GM12874 (cell line): ENCODE results near the gene ADSS1.

Source experiments
- TF ChIP-seq, protein P1 (sequence below): IDR thresholded peaks from 2 replicates; pipeline ENCODE4 v1.5.1; 2011; ENCODE audit warnings: low read depth, mild to moderate bottlenecking, control low read depth, low read length, moderate library complexity; ENCODE audit not compliant: insufficient read depth

The ADSS1 gene

DNA sequence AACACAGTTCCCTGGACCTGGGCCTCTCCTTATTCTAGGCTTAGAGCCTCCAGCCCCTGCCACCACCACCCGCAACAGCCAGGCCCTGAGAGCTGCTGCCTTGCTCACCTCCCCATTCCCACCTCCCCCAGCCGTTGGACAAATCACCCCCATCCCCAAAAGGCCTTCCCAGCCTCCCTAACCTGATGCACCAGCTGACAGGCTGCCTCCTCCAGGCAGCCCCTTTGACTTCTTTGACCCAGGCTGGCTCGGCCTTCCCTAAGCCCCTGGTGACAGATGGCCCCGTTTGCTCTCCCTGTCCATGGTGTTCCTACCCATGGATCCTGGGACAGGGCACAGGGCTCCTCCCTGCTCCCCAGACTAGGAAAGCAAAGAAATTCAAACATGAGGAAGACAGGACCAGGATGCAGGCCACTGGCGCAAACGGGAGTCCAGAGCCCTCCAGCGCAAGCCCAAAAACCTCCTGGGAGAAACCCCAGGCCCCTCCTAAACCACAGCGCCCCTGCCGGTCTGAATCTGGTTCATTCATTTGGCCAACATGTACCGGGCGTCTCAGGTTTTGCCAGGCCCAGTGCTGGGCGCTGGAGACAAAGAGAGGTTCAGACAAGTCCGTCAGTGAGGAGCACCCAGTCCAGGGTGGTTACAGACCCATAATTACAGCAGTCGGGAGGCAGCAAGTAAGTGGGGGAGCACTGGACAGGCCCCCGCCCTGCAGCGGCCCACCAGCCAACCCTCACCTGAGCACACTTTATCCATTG lies 69.1 kb downstream of the ADSS1 start:
- TF ChIP-seq, protein P1, sequence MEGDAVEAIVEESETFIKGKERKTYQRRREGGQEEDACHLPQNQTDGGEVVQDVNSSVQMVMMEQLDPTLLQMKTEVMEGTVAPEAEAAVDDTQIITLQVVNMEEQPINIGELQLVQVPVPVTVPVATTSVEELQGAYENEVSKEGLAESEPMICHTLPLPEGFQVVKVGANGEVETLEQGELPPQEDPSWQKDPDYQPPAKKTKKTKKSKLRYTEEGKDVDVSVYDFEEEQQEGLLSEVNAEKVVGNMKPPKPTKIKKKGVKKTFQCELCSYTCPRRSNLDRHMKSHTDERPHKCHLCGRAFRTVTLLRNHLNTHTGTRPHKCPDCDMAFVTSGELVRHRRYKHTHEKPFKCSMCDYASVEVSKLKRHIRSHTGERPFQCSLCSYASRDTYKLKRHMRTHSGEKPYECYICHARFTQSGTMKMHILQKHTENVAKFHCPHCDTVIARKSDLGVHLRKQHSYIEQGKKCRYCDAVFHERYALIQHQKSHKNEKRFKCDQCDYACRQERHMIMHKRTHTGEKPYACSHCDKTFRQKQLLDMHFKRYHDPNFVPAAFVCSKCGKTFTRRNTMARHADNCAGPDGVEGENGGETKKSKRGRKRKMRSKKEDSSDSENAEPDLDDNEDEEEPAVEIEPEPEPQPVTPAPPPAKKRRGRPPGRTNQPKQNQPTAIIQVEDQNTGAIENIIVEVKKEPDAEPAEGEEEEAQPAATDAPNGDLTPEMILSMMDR: no peak

DNA sequence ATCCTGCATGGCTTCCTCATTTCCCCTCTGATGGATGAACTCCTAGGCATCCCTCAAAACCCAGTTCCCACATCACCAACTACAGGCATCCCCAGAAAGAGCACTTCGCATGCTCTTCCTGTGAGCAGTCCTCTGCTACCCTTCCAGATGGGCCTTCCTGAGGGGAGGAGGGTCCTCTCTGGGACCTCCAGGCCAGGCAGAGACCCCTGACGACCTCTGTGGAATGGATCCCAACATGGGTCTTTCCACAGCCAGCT lies 69.6 kb downstream of the ADSS1 start:
- TF ChIP-seq, protein P1: no peak

DNA sequence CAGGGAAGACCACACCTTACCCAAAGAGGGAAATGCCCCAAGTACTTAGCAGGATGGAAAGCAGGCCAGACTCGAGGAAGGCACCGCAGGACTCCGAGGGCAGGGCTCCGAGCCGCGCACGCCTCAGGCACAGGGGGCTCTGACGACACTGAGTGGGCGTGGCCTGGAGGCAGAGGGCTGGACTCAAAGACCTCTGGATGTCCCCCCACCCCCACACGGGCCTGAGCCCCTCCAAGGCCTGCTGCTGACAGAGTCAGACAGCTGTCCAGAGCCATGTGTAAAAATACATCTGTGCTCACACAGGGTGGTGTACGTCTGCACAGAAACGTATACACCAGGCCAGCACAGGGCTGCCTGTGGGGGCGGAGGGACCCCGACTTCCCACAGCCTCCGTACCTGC lies 70.1 kb downstream of the ADSS1 start:
- TF ChIP-seq, protein P1: no peak

DNA sequence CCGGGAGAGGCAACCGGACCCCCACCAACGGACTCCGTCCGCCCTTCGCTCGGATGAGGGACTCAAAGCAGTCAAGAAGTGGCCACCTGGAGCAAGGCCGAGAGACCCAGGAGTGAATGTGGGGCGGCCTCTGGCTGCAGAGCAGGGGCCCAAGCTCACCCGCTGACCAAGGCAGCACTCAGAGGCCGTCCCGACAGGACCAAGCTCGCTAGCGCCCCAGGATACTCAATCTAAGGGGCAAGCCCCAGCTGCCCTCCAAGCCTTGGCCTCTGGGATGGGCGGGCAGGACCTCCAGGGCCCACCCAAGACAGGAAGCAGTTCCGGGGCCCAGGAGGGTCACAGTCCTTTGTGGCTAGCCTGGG lies 70.6 kb downstream of the ADSS1 start:
- TF ChIP-seq, protein P1: no peak

DNA sequence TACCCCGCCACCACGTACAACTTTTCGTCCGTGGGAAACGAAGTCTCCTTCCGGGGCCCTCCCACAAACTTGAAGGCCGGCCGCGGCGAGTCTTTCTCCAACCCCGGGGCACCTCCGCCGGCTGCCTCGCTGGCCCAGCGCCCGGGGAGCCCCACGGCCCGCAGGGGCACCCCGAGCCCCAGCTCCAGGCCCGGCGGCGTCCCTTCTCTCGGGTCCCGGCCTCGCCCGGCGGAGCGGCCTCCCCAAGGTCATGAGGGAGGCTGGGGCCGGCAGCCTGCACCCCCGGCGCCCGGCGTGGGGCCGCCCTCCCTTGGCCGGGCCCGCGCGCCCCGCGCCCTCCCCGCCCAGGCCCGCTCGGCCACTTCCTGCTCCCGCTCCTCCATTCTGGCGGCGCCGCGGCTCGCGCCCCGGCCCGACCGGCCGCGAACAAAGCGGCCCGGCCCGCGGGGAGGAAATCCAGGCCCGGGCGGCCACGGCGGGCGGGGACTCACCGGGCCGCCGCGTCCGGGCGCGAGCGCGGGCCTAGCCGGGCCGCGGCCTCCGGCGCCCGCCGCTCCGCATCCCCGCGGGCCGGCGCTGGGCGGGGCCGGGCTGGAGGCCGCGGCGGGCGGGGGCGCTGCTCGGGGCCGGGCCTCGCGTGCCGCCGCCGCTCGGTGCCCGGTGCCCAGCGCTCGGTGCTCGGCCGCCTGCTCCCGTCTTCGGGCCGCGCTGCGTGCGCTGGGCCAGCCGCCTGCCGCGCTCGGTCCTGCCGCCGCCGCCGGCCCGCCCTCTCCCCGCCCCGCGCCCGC lies 71.2 kb downstream of the ADSS1 start, which contains the start of gene AKT1:
Gene AKT1, minus strand, starts transcription at position 756 of the 788 bp plus-strand sequence. CDS start 3,105 bp downstream, outside the sequence.
- TF ChIP-seq, protein P1: no peak

DNA sequence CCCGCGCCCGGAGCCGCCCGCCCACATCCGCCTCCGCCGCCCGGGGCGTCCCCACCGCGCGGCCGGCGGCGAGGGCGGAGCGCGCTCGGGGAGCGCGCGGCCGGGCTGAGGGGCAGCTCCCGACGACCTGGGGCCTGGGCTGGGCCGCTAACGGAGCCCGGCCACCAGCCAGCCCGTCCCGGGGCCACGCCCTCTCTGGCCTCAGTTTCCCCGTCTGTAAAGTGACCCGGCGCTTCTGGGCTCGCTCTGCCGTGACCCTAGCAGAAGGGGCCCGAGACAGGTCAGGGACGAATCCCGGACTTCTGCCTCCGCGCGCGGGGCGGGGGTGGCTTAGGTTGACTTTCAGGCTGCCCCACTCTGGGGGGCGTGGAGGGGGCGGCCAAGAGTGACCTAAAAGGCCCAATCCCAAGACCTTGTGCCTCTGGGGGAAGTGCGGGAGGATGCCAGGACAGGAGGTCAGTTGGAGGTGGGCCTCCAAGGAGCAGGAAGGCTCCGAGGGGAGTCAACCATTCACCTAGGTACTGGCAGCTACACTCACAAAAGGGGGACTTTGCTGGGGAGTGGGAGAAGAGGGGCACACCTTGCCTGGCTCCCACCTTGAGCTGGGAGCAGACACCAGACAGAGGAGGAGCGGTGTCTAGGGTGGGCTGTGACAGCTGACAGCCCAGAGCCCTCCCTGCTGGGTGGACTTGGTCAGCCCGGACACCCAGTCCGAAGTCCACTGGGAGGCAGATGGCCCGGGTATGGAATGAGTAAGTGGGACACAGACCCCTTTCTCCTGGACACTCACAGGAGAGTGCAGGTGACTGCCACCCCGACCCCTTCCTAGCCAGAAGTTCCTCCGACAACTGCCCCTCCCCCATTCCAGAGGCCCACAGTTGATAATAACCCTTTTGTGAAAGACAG lies 72.0 kb downstream of the ADSS1 start:
- TF ChIP-seq, protein P1: no peak

DNA sequence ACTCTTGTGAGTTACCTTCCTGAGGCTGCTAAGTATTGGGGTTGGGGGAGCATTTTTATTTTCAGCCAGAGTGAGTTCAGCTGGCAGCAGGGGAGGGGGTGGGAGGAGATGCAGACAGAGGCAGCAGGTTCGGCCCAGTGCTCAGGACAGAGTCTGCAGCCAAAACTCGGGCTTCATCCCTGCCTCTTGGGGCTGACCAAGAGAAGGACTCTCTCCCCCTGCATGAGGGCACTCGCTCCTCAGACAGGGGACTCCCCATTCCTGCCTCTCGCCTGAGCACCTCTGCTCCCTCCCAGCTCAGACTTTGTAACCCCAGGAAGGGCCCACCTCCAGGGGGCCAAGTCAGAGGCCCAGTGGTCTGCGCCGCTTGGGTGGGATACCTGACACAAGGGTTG lies 72.7 kb downstream of the ADSS1 start:
- TF ChIP-seq, protein P1: no peak
